ENCODE results near the gene FHL2. TPM values are rescaled to one million over a fixed set of nuclear protein-coding genes. Genes with fewer than 3 reads are reported as not detected.

Gene FHL2
- total and polyA plus RNA-seq, 2 of the 13 experiments (the other 11 are each of a cell fraction or from before 2014, with no cell fraction given) = 1.9 to 74.8 TPM

- ATAC-seq = peak; percentile 11; the same call in 1 of the 3 replicates
- CTCF ChIA-PET (ENCODE audit: low intra/inter-chr PET ratio, low total read pairs) = no interaction called here
- DNase-seq (ENCODE audit: low spot score) = no peak
- 0 out of 2 replicates have a peak, but pooled peaks have one; percentile 16 for TF ChIP-seq ZNF564 (CRISPR knock-in tag; IDR thresholded peaks at IDR 0.05)
- peak; percentile 60 for TF ChIP-seq FOSL2 (CRISPR knock-in tag; IDR thresholded peaks at IDR 0.05)
- 0 out of 2 replicates have a peak, but pooled peaks have one; percentile 14 for TF ChIP-seq ZNF772 (CRISPR knock-in tag; IDR thresholded peaks at IDR 0.05)
- 0 out of 2 replicates have a peak, but pooled peaks have one; percentile 46 for TF ChIP-seq TP53 (CRISPR knock-in tag; conservative IDR thresholded peaks at IDR 0.05)
- no peak for TF ChIP-seq GZF1 (CRISPR knock-in tag; IDR thresholded peaks at IDR 0.05)
- TF ChIP-seq ZNF12 (CRISPR knock-in tag; IDR thresholded peaks at IDR 0.05) = 0 out of 2 replicates have a peak, but pooled peaks have one; percentile 4
- no peak for TF ChIP-seq ZBED4 (CRISPR knock-in tag; IDR thresholded peaks at IDR 0.05; ENCODE audit: borderline replicate concordance)
- 0 out of 2 replicates have a peak, but pooled peaks have one; percentile 53 for TF ChIP-seq ZNF136 (CRISPR knock-in tag; IDR thresholded peaks at IDR 0.05; ENCODE audit: low read depth)
- no peak for TF ChIP-seq AHR (CRISPR knock-in tag; IDR thresholded peaks at IDR 0.05)
- 0 out of 2 replicates have a peak, but pooled peaks have one; percentile 23 for TF ChIP-seq ZNF318 (CRISPR knock-in tag; IDR thresholded peaks at IDR 0.05)
- TF ChIP-seq ELF3 (CRISPR knock-in tag; IDR thresholded peaks at IDR 0.05) = no peak
- TF ChIP-seq ZSCAN25 (CRISPR knock-in tag; IDR thresholded peaks at IDR 0.05) = no peak
Observed at GRCh38 chr2:105330681-105331375, 68.0 kb downstream of the FHL2 start.

More at GRCh38 chr2:105330681-105331375, 68.0 kb downstream of the FHL2 start:
- H3K27ac ChIP-seq (ENCODE audit: extremely low read length, insufficient read depth, low read length) = peak overlapping the region; percentile 94
- no peaks in the 10 kb centered on the region; a peak in 1 of 5 replicates for H3K27me3 ChIP-seq (ENCODE audit: control insufficient read depth in 1 of 2, insufficient read depth in 2 of 2, low read length in 2 of 2)
- no TSS peak for BruUV-seq (replicated peaks)
- H3K9me3 ChIP-seq (ENCODE audit: low read length) = no peaks in the 10 kb centered on the region
- in situ Hi-C loops (cut with HindIII; ENCODE audit: extremely low pct_ligation_motif_present, low pct_unique_long_range_greater_than_20kb) = loop anchor here (25.0 kb wide), 1 partner anchor 856 kb away; the partner anchor contains the start of gene UXS1
- peak overlapping the region; percentile 60 to 93 (median 87); a peak in 5 of 6 replicates for H3K4me3 ChIP-seq (replicated peaks in 1 of 3; ENCODE audit: insufficient read depth in 1 of 3, low read depth in 2 of 3, low read length in 3 of 3)
- H2AFZ ChIP-seq (ENCODE audit: low read length) = peak overlapping the region; percentile 45
- H3K4me2 ChIP-seq (ENCODE audit: low read depth, low read length) = peak overlapping the region; percentile 80
- intact Hi-C loops (cut with micrococcal nuclease; ENCODE audit: unreplicated experiment) = no loop called here
- POLR2A ChIA-PET = interaction anchor here (2.8 to 3.3 kb wide), 2 partner anchors 9 to 11 kb away, joined by 18 to 43 read pairs; partner anchors contain the start of gene C2orf49
- no peak for FAIRE-seq
- 74% methylated on average over 4 of the region's 4 CpGs for WGBS (ENCODE audit: low lambda C conversion rate)
- no peaks in the 10 kb centered on the region for H4K20me1 ChIP-seq (ENCODE audit: insufficient read depth, low read length)
- H3K79me2 ChIP-seq (ENCODE audit: insufficient read depth, low read length) = peaks cover 45% of the 10 kb centered on the region
- peaks cover 39% of the 10 kb centered on the region for H3K4me1 ChIP-seq (ENCODE audit: insufficient read depth, low read length)
- H3K36me3 ChIP-seq (replicated peaks in 1 of 2; ENCODE audit: control insufficient read depth in 1 of 2, insufficient read depth in 2 of 2, low read length in 2 of 2) = peaks cover 3 to 5% of the 10 kb centered on the region in 2 experiments; a peak in 2 of 5 replicates
- peak overlapping the region; percentile 97 for H3K9ac ChIP-seq (ENCODE audit: insufficient read depth, low read depth, low read length)

Measured in HepG2 (cell line).